ENCODE results near the gene OGDHL.

GRCh38 chr10:49745756-49746155 lies 16.4 kb downstream of the OGDHL start:
- TF ChIP-seq CTCF (IDR thresholded peaks at IDR 0.05; ENCODE audit: low read depth, low read length) (no peak), EZH2phosphoT487 (IDR thresholded peaks at IDR 0.05; ENCODE audit: low read depth) (no peak)

Data from OCI-LY3 (cell line).